SH-SY5Y (cell line): ENCODE results near the gene INHBC.

Experiments
- GATA2 ChIP-seq: IDR thresholded peaks from 2 replicates; pipeline ENCODE4 v1.6.1; 2011; ENCODE audit warnings: mild to moderate bottlenecking, low read depth, low read length
- GATA3 ChIP-seq: IDR thresholded peaks from 2 replicates; pipeline ENCODE4 v1.6.1; 2011; ENCODE audit warnings: low read depth, mild to moderate bottlenecking, low read length, moderate library complexity

The INHBC gene

DNA sequence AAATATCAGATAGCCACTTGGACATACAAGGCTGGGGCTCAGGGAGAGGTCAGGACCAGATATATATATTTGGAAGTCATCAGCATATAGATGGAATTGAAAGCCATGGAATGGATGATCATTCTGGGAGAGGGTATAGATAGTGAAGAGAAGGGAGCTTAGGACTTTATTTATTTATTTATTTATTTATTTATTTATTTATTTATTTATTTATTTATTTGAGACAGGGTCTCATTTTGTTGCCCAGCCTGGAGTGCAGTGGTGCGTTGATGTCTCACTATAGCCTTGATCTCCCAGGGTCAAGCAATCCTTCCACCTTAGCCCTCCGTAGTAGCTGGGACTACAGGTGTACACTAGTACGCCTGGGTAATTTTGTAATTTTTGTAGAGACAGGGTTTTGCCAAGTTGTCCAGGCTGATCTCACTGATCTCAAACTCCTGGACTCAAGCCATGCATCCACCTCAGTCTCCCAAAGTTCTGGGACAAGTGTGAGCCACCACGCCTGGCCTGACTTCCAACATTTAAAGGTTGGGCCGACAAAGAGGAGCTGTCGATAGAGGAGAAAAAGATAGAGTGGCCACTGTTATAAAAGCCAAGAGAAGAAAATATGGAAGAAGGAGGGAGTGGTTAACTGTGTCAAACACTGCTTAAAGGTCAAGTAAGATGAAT lies 11.8 kb downstream of the INHBC start:
- TF ChIP-seq GATA3 (no peak), GATA2 (no peak)

GRCh38 chr12:57448669-57449068 lies 14.1 kb downstream of the INHBC start:
- no peak for TF ChIP-seq GATA3
- TF ChIP-seq GATA2 = no peak

DNA sequence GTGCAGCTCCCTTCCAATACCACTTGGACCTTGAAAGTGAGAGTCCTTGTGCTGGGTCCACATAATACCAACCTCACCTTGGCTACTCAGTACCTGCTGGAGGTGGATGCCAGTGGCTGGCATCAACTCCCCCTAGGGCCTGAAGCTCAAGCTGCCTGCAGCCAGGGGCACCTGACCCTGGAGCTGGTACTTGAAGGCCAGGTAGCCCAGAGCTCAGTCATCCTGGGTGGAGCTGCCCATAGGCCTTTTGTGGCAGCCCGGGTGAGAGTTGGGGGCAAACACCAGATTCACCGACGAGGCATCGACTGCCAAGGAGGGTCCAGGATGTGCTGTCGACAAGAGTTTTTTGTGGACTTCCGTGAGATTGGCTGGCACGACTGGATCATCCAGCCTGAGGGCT lies 14.8 kb downstream of the INHBC start:
- TF ChIP-seq GATA3 (no peak), GATA2 (no peak)

DNA sequence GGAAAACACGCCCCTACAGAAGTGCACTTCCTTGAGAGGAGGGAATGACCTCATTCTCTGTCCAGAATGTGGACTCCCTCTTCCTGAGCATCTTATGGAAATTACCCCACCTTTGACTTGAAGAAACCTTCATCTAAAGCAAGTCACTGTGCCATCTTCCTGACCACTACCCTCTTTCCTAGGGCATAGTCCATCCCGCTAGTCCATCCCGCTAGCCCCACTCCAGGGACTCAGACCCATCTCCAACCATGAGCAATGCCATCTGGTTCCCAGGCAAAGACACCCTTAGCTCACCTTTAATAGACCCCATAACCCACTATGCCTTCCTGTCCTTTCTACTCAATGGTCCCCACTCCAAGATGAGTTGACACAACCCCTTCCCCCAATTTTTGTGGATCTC lies 15.5 kb downstream of the INHBC start:
- TF ChIP-seq GATA2 (no peak), GATA3 (no peak)

DNA sequence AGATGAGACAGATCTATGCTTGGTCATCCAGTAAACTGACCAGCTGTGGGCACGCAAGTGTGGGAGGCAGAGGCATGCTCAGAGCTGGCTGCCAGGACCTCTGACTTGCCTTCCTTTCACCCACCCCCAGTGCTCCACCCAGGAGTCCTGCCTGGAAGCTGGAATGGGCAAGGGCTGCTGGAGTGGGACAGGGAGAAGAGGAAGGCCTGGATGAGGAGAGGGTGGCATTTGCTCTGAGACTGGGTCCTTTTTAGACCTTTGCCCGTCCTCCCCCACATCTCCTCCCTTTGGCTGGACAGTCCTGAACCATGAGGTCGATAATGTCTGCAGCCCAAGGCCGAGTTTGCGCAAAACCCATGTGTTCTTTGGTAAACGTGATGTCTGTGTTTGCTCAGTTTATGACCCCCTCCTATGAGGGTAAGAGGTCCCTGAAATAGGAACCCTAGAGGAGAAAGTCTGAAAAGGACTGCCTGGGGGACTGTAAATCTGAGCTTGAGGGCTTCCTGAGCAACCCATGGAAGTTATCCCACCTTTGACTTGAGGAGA lies 16.7 kb downstream of the INHBC start:
- TF ChIP-seq GATA2 (no peak), GATA3 (no peak)

DNA sequence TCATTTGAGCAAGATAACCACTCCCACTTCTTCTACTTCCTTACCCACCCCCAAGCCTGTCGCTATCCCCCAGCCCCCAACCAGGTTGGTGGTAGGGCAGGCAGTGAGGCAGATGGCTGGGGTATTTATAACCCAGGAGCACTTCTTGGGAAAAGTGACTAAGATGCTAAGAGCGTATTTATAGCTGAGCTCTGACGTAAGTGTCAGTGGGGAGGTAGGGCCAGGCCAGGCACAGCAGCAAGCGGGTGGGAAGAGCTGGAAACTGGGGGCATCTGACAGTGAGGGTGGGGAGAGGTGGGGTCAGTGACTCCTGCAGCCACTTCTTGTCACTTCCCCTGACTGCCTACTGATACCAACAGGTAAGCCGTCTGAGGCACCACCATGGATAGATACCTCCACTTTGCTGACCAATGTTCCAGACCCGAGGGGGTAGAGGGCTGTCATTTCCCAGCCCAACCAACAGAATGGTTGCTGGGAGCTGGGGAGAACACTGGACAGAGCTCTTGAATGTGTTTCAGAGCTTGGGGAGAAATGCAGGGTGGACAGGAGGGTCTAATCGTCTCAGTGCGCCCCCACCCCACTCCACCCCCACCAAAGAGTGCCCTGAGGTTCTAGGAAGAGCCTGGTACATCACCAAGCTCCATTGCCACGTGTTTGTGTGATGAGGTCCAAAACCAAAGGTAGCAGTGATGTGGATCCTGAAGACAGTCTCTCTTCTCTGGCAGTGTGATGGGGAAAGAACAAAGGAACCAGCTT lies 17.8 kb downstream of the INHBC start:
- no peak for TF ChIP-seq GATA3
- TF ChIP-seq GATA2 = no peak

- TF ChIP-seq GATA3 (no peak), GATA2 (no peak)
These were observed 18.4 kb downstream of the INHBC start for GRCh38 chr12:57452937-57453509.

- TF ChIP-seq GATA3 = no peak
- no peak for TF ChIP-seq GATA2
These were observed 19.6 kb downstream of the INHBC start for GRCh38 chr12:57454213-57454565.

- TF ChIP-seq GATA3 (no peak), GATA2 (no peak)
These were observed 20.2 kb downstream of the INHBC start, which contains the start of gene INHBE for GRCh38 chr12:57454566-57455373. Gene INHBE (plus strand): TSS chr12:57455307. CDS start chr12:57455537, 230 bp downstream.

GRCh38 chr12:57455374-57456144 lies 21.0 kb downstream of the INHBC start:
- TF ChIP-seq GATA3 (no peak), GATA2 (no peak)

- TF ChIP-seq GATA2 = no peak
- no peak for TF ChIP-seq GATA3
These were observed 21.6 kb downstream of the INHBC start for GRCh38 chr12:57456145-57456700.

DNA sequence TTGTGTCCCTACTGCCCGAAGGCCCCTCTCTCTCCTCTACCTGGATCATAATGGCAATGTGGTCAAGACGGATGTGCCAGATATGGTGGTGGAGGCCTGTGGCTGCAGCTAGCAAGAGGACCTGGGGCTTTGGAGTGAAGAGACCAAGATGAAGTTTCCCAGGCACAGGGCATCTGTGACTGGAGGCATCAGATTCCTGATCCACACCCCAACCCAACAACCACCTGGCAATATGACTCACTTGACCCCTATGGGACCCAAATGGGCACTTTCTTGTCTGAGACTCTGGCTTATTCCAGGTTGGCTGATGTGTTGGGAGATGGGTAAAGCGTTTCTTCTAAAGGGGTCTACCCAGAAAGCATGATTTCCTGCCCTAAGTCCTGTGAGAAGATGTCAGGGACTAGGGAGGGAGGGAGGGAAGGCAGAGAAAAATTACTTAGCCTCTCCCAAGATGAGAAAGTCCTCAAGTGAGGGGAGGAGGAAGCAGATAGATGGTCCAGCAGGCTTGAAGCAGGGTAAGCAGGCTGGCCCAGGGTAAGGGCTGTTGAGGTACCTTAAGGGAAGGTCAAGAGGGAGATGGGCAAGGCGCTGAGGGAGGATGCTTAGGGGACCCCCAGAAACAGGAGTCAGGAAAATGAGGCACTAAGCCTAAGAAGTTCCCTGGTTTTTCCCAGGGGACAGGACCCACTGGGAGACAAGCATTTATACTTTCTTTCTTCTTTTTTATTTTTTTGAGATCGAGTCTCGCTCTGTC lies 22.3 kb downstream of the INHBC start:
- TF ChIP-seq GATA3 = no peak
- TF ChIP-seq GATA2 = no peak

DNA sequence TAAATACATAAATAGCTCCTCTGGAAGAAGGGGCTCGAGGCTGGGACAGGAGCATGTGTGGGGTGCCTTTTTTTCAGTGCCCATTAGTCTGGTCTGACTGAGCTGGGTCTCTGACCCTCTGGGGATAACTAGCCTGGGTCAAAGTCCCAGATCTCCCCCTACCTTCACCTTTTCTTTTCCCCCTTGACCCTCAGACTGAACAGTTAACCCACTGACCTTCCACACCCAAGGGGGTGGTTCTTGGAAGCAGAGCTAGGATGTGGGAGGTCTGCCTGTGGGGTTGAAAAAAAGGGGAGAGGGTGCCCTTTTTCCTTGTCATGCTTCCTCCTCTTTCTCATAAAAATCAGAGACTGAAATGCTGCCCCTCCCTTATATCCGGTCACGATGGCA lies 24.1 kb downstream of the INHBC start:
- TF ChIP-seq GATA3 = no peak
- no peak for TF ChIP-seq GATA2
